ENCODE measurements around the gene MGAT5.

DNA sequence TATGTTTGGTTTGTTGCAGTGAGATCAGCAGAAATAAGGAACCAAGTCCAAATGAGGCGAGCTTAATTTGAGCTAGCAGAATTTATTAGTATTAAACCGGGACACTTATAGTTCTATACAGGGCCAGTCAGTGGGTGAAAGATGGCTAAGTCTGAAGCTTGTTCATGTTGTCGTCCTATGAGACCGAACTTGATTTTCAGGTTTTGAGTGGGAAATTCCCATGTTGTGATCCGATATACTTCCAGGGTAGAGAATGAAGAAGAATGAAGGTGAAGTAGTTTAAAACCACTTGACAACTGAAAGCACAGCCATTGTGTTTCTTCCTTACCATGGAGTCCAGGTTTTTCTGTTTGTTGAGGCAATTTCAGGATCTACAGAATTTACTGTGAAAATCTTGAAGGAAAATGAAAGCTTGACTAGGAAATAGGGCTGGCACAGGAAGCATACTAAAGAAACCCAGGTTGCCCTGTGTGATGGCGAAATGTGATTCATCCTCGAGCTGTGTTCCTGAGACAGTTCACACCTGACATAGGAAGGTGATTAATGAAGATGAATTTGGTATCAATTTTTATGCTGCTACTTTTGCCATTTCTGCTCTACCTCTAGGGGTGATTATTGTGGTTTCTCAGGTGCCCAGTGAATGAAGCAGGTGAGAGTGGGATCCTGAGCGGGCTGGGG lies 37.6 kb upstream of the MGAT5 start:
- no peak for TF ChIP-seq EGR1 (IDR thresholded peaks at IDR 0.05)
- no peak for TF ChIP-seq CREB1 (IDR thresholded peaks at IDR 0.05; ENCODE audit: low read depth)
- TF ChIP-seq TEAD4 (IDR thresholded peaks at IDR 0.05): no peak
